Endothelial cell of umbilical vein (primary cell): ENCODE results near the gene CDC42BPB. TPM values are rescaled to one million over a fixed set of nuclear protein-coding genes. Genes with fewer than 3 reads are reported as not detected.

Experiments
- BruUV-seq: library from RNA; stranded (reverse); fragments of 400-500 nt; replicated peaks from 2 replicates; lab custom pipeline; 2021; lab: Mats Ljungman, UMichigan
- CTCF ChIA-PET: fragments of 300-600, 350-600 bp; sonication (Branson Sonifier 250); formaldehyde crosslinking; loops from one replicate; lab custom pipeline; 2021; ENCODE audit warnings: antibody characterized with exemption, inconsistent platforms; lab: Charles Lee
- POLR2A ChIA-PET: fragments of 300-600, 350-600 bp; sonication (Branson Sonifier 250); formaldehyde crosslinking; loops from one replicate; lab custom pipeline; 2021; ENCODE audit warnings: antibody characterized with exemption, inconsistent platforms; lab: Charles Lee
- DNase-seq: peaks from one replicate; pipeline ENCODE4 v3.0.0-alpha.2; 2011; ENCODE audit warnings: low read depth, low spot score
- FAIRE-seq: peaks from 2 replicates; lab custom pipeline; 2011; peaks lifted over from hg19 to GRCh38; lab: Jason Lieb, UNC
- H2AFZ ChIP-seq: 2 replicates; pipeline ENCODE4 v1.6.0; 2012; ENCODE audit warnings: low read depth, low read length, control low read depth, inconsistent platforms
- H3K27ac ChIP-seq: 2 replicates; pipeline ENCODE4 v1.5.1; 2011; ENCODE audit warnings: low read depth, mild to moderate bottlenecking, control low read depth, low read length, moderate library complexity; ENCODE audit not compliant: insufficient read depth
- H3K27me3 ChIP-seq, 2 experiments: 2 replicates each; pipeline versions ENCODE4 v1.6.0 to v1.6.1; 2011; ENCODE audit warnings: low read length in 2 of 2, mixed read lengths in 1 of 2; ENCODE audit not compliant: control insufficient read depth in 2 of 2, insufficient read depth in 2 of 2
- H3K36me3 ChIP-seq, 2 experiments: 2 replicates in 1 of 2; 3 replicates in 1 of 2; pipeline ENCODE4 v1.5.1; 2011; ENCODE audit warnings: low read length in 2 of 2, mild to moderate bottlenecking in 1 of 2, moderate library complexity in 1 of 2; ENCODE audit not compliant: control insufficient read depth in 2 of 2, insufficient read depth in 2 of 2; ENCODE audit errors: extremely low read depth in 1 of 2
- H3K4me1 ChIP-seq: 3 replicates; pipeline ENCODE4 v1.5.1; 2011; ENCODE audit warnings: mild to moderate bottlenecking, low read length; ENCODE audit not compliant: control insufficient read depth, insufficient read depth; ENCODE audit errors: extremely low read depth
- H3K4me2 ChIP-seq: 2 replicates; pipeline ENCODE4 v1.6.1; 2011; ENCODE audit warnings: low read length, control low read depth, mixed read lengths; ENCODE audit not compliant: insufficient read depth
- H3K4me3 ChIP-seq, 3 experiments: fragments of 200-600 bp in 1 of 3; sonication (generic), shearing (Covaris generic) in 1 of 3; replicated peaks in 1 of 3; 2 replicates each; pipeline ENCODE4 v1.5.1; 2011 to 2016; ENCODE audit warnings: control low read depth in 3 of 3, low read length in 3 of 3, mild to moderate bottlenecking in 2 of 3, inconsistent platforms in 1 of 3, low read depth in 1 of 3, moderate library complexity in 1 of 3; ENCODE audit not compliant: insufficient read depth in 1 of 3
- H3K79me2 ChIP-seq: 2 replicates; pipeline ENCODE4 v1.6.0; 2012; ENCODE audit warnings: low read length, inconsistent platforms; ENCODE audit not compliant: control insufficient read depth, insufficient read depth
- H3K9ac ChIP-seq: replicated peaks from 2 replicates; pipeline ENCODE3; 2011; ENCODE audit warnings: low read length, control low read depth; ENCODE audit not compliant: insufficient read depth; ENCODE audit errors: extremely low read depth
- H3K9me1 ChIP-seq: replicated peaks from 3 replicates; pipeline ENCODE4 v1.6.0; 2011; ENCODE audit warnings: mild to moderate bottlenecking, low read length; ENCODE audit not compliant: control insufficient read depth, insufficient read depth; ENCODE audit errors: extremely low read depth
- H3K9me3 ChIP-seq: replicated peaks from 2 replicates; pipeline ENCODE4 v1.5.1; 2012; ENCODE audit warnings: low read length, inconsistent platforms; ENCODE audit not compliant: control insufficient read depth, insufficient read depth
- H4K20me1 ChIP-seq: replicated peaks from 2 replicates; pipeline ENCODE3; 2011; ENCODE audit warnings: mild to moderate bottlenecking, low read length; ENCODE audit not compliant: control insufficient read depth, insufficient read depth; ENCODE audit errors: extremely low read depth
- EZH2 ChIP-seq: IDR thresholded peaks from 2 replicates; pipeline ENCODE4 v1.6.1; 2012; ENCODE audit warnings: borderline replicate concordance, low read depth, mild to moderate bottlenecking, moderate library complexity, low read length, inconsistent platforms; ENCODE audit not compliant: severe bottlenecking
- FOS ChIP-seq: IDR thresholded peaks from 2 replicates; pipeline ENCODE4 v1.6.1; 2011; ENCODE audit warnings: mild to moderate bottlenecking, low read length, moderate library complexity, borderline replicate concordance; ENCODE audit not compliant: insufficient read depth
- GATA2 ChIP-seq: IDR thresholded peaks from 2 replicates; pipeline ENCODE4 v1.7.0; 2011; ENCODE audit warnings: low read depth, mild to moderate bottlenecking, moderate library complexity, mixed read lengths, low read length; ENCODE audit not compliant: insufficient read length, insufficient read depth
- JUN ChIP-seq: IDR thresholded peaks from 2 replicates; pipeline ENCODE4 v1.6.1; 2011; ENCODE audit warnings: borderline replicate concordance, low read depth; ENCODE audit not compliant: insufficient read length, insufficient read depth
- MYC ChIP-seq: IDR thresholded peaks from one replicate; pipeline ENCODE4 v1.6.1; 2011; ENCODE audit warnings: mild to moderate bottlenecking, low read depth, low read length
- POLR2A ChIP-seq: IDR thresholded peaks from 2 replicates; pipeline ENCODE4 v1.6.1; 2012; ENCODE audit warnings: low read depth, mild to moderate bottlenecking, control low read depth, low read length
- POLR2AphosphoS5 ChIP-seq: IDR thresholded peaks from 2 replicates; pipeline ENCODE4 v1.6.1; 2012; ENCODE audit warnings: low read depth, mild to moderate bottlenecking, control low read depth, low read length, moderate library complexity; ENCODE audit not compliant: insufficient read depth
- dilution Hi-C: fragments of 300-500 bp; cut with MboI; formaldehyde crosslinking; loops from one replicate; pipeline ENCODE4 v1.15.0; 2019; ENCODE audit warnings: low sequenced_read_pairs; ENCODE audit not compliant: extremely low pct_ligation_motif_present
- intact Hi-C: fragments of 100-400 bp; cut with micrococcal nuclease; formaldehyde crosslinking; loops from one replicate; pipeline ENCODE4 v1.10.0; 2022
- polyA plus RNA-seq, 4 experiments: library from polyadenylated mRNA; depleted of rRNA in 3 of 4; stranded (reverse) in 3 of 4; unstranded in 1 of 4; fragments of >200 nt; gene quantifications; 2 replicates each; pipeline versions ENCODE4 v1.2.1 to v1.2.3, GENCODE V29; 2011 to 2012; ENCODE audit warnings: missing spikeins in 1 of 4
- total RNA-seq: library from RNA; stranded (reverse); gene quantifications from 2 replicates; pipeline ENCODE4 v1.2.3, GENCODE V29; 2021
- TF ChIP-seq, protein P1 (sequence below): IDR thresholded peaks from 2 replicates; pipeline ENCODE4 v1.6.1; 2011; ENCODE audit not compliant: insufficient read depth, insufficient read length
- TF ChIP-seq, protein P2 (sequence below), 2 donors: IDR thresholded peaks; 1 replicate in 1 of 2; 2 replicates in 1 of 2; pipeline ENCODE4 v1.5.1; 2011; ENCODE audit warnings: low read length in 2 of 2, mild to moderate bottlenecking in 2 of 2, moderate library complexity in 2 of 2, control low read depth in 1 of 2, inconsistent platforms in 1 of 2, low read depth in 1 of 2; ENCODE audit not compliant: insufficient read depth in 1 of 2; ENCODE audit errors: extremely low read depth in 1 of 2

CDC42BPB gene
- total and polyA plus RNA-seq, 2 donors (not counting 3 experiments of a cell fraction or from before 2014, with no cell fraction given): 82.6 to 131 TPM

DNA sequence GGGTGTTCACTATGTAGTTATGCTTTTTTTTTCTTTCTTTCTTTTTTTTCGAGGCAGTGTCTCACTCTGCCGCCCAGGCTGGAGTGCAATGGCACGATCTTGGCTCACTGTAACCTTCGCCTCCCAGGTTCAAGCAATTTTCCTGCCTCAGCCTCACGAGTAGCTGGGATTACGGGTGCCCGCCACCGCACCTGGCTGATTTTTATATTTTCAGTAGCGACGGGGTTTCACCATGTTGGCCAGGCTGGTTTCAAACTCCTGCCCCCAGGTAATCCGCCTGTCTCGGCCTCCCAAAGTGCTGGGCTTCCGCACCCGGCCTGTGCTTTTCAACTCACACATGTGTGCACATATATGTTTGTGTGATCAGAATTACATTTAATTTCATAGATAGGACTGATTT, 173.8 kb downstream of the CDC42BPB start:
- no peak for TF ChIP-seq FOS
- TF ChIP-seq, protein P1, sequence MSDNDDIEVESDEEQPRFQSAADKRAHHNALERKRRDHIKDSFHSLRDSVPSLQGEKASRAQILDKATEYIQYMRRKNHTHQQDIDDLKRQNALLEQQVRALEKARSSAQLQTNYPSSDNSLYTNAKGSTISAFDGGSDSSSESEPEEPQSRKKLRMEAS: no peak
- TF ChIP-seq, protein P2, sequence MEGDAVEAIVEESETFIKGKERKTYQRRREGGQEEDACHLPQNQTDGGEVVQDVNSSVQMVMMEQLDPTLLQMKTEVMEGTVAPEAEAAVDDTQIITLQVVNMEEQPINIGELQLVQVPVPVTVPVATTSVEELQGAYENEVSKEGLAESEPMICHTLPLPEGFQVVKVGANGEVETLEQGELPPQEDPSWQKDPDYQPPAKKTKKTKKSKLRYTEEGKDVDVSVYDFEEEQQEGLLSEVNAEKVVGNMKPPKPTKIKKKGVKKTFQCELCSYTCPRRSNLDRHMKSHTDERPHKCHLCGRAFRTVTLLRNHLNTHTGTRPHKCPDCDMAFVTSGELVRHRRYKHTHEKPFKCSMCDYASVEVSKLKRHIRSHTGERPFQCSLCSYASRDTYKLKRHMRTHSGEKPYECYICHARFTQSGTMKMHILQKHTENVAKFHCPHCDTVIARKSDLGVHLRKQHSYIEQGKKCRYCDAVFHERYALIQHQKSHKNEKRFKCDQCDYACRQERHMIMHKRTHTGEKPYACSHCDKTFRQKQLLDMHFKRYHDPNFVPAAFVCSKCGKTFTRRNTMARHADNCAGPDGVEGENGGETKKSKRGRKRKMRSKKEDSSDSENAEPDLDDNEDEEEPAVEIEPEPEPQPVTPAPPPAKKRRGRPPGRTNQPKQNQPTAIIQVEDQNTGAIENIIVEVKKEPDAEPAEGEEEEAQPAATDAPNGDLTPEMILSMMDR (IDR thresholded peaks at IDR 0.05; ENCODE audit: extremely low read depth in 1 of 2, insufficient read depth in 1 of 2, low read depth in 1 of 2, low read length in 2 of 2): no peak
- no peak for TF ChIP-seq EZH2
- no peak for TF ChIP-seq POLR2A
- no peak for TF ChIP-seq MYC
- no peak for TF ChIP-seq GATA2
- TF ChIP-seq POLR2AphosphoS5: no peak
- TF ChIP-seq JUN: no peak
- no peaks in the 10 kb centered on the region for H3K9me3 ChIP-seq
- no peak overlapping the region for H2AFZ ChIP-seq
- CTCF ChIA-PET: no interaction called here
- DNase-seq (no peak), FAIRE-seq (peak; percentile 24)
- peaks cover 0 to 1% of the 10 kb centered on the region in 2 experiments for H3K36me3 ChIP-seq
- no peak overlapping the region for H3K9ac ChIP-seq
- no peaks in the 10 kb centered on the region for H3K27me3 ChIP-seq
- H3K4me1 ChIP-seq: no peaks in the 10 kb centered on the region
- intact Hi-C loops: no loop called here
- no peaks in the 10 kb centered on the region for H4K20me1 ChIP-seq
- BruUV-seq: no TSS peak
- no peak overlapping the region for H3K4me3 ChIP-seq
- no peaks in the 10 kb centered on the region for H3K9me1 ChIP-seq
- no peak overlapping the region for H3K4me2 ChIP-seq
- POLR2A ChIA-PET: no interaction called here
- H3K79me2 ChIP-seq: no peaks in the 10 kb centered on the region
- dilution Hi-C loops: no loop called here
- no peak overlapping the region for H3K27ac ChIP-seq
